Activated CD4-positive, alpha-beta T cell treated with anti-CD3 and anti-CD28 coated beads, Interleukin-2, amount 50 U/mL, for 4 hours (primary cell): ENCODE data around the gene RHOA.
"Not testable (repeated sequence)": the region's sequence is repeated elsewhere in the genome, so short reads cannot be mapped to it uniquely, and the experiment has no call there.

Experiments used
- DNase-seq, 2 experiments: peaks; one replicate each; pipeline ENCODE4 v3.0.0-alpha.2; 2020

RHOA gene

DNA sequence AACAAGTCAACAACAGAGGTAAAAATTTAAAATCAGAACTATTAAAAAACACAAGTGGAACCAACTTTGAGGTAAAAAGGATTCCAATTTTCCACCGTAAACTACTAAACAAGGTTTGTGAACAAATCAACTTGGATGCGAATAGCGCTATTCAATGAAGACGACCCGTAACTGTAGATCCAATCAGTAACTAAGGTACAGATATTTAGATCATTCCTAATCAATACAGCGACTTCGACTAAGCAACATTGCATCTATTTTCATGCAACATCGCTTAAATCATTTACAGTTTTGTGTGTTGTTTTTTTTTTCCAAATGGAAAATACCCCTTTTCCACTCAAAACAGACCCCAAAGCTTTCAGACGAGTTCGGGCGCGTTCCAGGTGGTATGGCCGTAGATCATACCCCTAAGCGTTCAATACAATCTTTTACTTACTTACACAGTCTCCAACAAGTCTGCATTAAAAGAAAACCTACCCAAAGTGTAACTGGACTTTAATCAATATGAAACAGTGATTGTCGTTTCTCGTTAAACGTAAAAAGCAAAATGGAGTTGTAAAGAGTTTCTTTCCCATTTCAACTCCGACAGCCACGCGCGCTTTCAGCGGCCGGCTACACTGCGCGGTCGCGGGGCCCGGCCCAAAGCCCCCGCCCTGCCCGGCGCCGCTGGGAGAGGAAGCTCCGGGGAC, 786 bp downstream of the RHOA start:
- no peak for DNase-seq

- no peak for DNase-seq
Measured at GRCh38 chr3:49410066-49410845, 1.5 kb downstream of the RHOA start.

DNA sequence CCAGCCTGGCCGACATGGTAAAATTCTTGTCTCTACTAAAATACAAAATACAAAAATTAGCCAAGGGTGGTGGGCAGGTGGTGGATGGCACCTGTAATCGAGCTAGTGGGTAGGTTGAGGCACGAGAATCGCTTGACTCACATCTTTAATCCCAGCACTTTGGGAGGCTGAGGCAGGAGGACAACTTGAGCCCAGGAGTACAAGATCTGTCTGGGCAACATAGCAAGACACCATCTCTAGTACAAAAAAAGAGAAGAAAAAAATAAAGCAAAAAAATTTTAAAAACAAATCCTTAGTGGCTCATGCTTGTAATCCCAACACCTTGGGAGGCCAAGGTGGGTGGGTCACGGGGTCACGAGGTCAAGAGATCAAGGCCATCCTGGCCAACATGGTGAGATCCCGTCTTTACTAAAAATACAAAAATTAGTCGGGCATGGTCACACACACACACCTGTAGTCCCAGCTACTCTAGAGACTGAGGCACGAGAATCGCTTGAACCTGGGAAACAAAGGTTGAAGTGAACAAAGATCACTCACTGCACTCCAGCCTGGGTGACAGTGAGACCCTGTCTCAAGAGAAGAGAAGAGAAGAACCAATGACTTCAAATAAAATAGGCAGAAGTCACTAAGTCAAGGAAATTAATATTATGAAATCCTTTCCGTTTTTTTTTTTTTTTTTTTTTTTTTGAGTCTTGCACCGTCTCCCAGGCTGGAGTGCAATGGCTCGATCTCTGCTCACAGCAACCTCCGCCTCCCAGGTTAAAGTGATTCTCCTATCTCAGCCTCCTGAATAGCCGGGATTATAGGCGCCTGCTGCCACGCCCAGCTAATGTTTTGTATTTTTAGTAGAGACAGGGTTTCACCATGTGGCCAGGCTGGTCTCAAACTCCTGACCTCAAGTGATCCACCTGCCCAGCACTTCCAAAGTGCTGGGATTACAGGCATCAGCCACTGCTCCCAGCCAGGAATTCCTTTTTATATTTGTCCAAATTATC, 4.9 kb downstream of the RHOA start:
- no peak for DNase-seq

- DNase-seq: not testable (repeated sequence)
Measured at GRCh38 chr3:49405570-49405969, 6.2 kb downstream of the RHOA start.

- no peak for DNase-seq
Measured at GRCh38 chr3:49403891-49404290, 7.9 kb downstream of the RHOA start.

GRCh38 chr3:49401766-49402165, 10.0 kb downstream of the RHOA start:
- no peak for DNase-seq

DNA sequence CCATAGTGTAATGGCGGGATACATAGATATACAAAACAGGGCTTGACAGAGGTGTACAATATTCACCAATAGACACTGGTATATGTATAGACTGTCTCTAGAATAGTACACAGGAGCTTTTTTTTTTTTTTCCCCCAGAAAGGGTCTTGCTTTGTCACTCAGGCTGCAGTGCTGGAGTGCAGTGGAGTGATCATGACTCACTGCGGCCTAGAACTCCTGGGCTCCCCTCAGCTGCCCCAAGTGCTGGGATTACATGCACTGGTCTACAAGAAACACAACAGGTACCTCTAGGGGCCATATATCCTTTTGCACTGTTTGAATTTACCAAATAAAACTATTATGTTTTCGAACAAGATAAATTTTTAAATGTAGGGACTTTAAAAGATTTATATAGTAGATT, 12.3 kb downstream of the RHOA start:
- DNase-seq: no peak

- DNase-seq: no peak
Measured at GRCh38 chr3:49397470-49397869, 14.3 kb downstream of the RHOA start.

DNA sequence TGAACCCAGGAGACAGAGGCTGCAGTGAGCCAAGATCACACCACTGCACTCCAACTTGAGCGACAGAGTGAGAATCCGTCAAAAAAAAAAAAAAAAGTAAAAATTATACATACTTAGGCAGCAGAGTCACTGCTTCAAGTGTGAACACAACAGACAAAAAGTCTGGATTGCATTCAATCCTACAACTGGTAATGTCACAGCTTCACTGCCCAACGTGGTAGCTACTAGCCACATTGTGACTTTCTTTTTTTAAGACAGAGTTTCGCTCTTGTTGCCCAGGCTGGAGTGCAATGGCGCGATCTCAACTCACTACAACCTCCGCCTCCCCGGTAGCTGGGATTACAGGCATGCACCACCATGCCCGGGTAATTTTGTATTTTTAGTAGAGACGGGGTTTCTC, 20.5 kb downstream of the RHOA start:
- not testable (repeated sequence) for DNase-seq

- DNase-seq: no peak
Measured at GRCh38 chr3:49389297-49389696, 22.5 kb downstream of the RHOA start.

- DNase-seq: no peak
Measured at GRCh38 chr3:49388289-49388820, 23.4 kb downstream of the RHOA start.

- no peak for DNase-seq
Measured at GRCh38 chr3:49387721-49388120, 24.1 kb downstream of the RHOA start.

DNA sequence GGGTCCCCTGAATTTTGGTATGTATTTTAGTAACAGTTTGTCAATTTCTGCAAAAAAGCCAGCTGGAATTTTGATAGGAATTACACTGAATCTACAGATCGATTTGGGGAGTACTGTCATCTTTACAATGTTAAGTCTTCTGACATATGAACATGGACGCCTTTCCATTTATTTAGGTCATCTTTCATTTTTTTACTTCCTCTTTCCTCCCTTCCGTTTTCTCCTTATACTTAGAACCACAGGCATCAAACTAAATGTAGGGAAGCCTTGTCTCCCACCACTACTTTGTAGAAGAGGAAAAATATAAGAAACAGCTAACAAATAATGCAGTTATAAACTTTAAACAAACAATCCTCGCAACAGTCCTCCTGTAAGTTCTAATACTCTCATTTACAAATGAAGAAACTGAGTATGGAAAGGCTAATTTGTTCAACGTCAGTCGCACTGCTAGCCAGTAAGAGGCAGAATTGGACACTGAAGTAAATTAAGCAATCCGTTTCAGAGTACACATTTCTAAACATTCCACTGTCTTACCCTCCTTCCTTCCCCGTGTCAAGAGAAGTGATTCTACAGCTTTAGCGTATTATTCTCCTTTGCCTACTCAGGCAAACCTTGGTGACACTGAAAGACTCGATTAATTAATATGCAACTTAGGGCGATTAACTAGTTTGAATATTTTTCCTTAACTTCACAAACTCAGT, 25.6 kb downstream of the RHOA start:
- no peak for DNase-seq

- DNase-seq: no peak
Measured at GRCh38 chr3:49385617-49386016, 26.2 kb downstream of the RHOA start.

DNA sequence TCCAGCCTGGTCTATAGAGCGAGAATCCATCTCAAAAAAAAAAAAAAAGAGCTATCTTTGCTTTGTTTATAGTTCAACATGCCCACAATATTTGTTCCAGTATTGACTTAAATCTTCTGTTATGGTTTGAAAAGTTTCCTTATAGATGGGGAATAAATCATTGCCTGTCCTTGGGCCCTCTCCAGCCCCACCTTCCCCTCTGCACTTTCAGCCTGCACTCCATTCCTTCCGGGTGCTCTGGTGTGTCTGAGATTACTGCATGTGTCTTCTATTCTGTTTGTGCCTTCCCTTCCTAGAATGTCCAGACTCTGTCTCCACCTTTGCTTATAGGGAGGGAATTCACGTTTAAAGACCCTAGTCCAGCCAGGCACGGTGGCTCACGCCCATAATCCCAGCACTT, 28.4 kb downstream of the RHOA start:
- no peak for DNase-seq

- no peak for DNase-seq
Measured at GRCh38 chr3:49378249-49378895, 33.4 kb downstream of the RHOA start.

DNA sequence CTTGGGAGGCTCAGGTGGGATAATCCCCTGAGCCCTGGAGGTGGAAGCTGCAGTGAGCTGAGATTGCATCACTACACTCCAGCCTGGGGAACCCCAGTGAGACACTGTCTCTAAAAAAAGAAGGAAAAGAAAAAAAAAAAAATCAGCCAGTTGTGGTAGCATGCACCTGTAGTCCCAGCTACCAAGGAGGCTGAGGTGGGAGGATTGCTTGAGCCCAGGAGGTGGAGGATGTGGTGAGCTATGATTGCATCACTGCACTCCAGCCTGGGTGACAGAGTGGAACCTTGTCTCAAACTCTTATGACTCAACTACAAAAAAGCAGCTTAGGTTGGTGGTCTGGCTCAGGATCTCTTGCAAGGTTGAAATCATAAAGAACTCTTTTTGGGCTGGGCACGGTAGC, 34.3 kb downstream of the RHOA start:
- DNase-seq: peak; percentile 47 to 51

GRCh38 chr3:49371946-49372345, 39.8 kb downstream of the RHOA start:
- DNase-seq: no peak

GRCh38 chr3:49370585-49371290, 41.0 kb downstream of the RHOA start:
- no peak for DNase-seq

GRCh38 chr3:49362561-49362960, 49.2 kb downstream of the RHOA start:
- DNase-seq: no peak

GRCh38 chr3:49359623-49360022, 52.2 kb downstream of the RHOA start:
- DNase-seq: no peak
